ENCODE results near the gene ELOVL3. TPM values are rescaled to one million over a fixed set of nuclear protein-coding genes. Genes with fewer than 3 reads are reported as not detected.

ELOVL3 gene
- total RNA-seq, 1 experiment from 2014 or later: 1.2 TPM

GRCh38 chr10:102268375-102268888 is 42.3 kb downstream of the ELOVL3 start:
- H3K4me1 ChIP-seq (ENCODE audit: control insufficient read depth, insufficient read depth, low read length): no peaks in the 10 kb centered on the region

GRCh38 chr10:102269017-102269416 is 42.9 kb downstream of the ELOVL3 start:
- ChIA-PET POLR2A (interaction anchor here (0.5 to 0.6 kb wide), 2 partner anchors 13 to 235 kb away, joined by 4 to 6 read pairs; no protein-coding TSS in a partner anchor), CTCF (no interaction called here)
- H3K4me1 ChIP-seq (ENCODE audit: control insufficient read depth, insufficient read depth, low read length): no peaks in the 10 kb centered on the region
- H3K9me3 ChIP-seq (ENCODE audit: control insufficient read depth, insufficient read depth, low read depth, low read length): no peaks in the 10 kb centered on the region
- no peak overlapping the region for H3K4me3 ChIP-seq (ENCODE audit: low read depth in 2 of 2, low read length in 2 of 2)
- no peaks in the 10 kb centered on the region for H3K36me3 ChIP-seq (ENCODE audit: control insufficient read depth, insufficient read depth, low read length)
- intact Hi-C loops (cut with micrococcal nuclease; ENCODE audit: unreplicated experiment) (no loop called here), in situ Hi-C loops (cut with HindIII; ENCODE audit: low pct_unique_long_range_greater_than_20kb, low sequenced_read_pairs) (no loop called here)
- DNase-seq (ENCODE audit: low read depth, low spot score) (no peak), ATAC-seq (no peak)
- TF ChIP-seq REST (IDR thresholded peaks at IDR 0.05; ENCODE audit: insufficient read depth in 1 of 2, low read depth in 2 of 2, low read length in 1 of 2) (no peak), SIN3A (IDR thresholded peaks at IDR 0.05; ENCODE audit: borderline replicate concordance, insufficient read depth, low read depth, low read length) (no peak), POLR2AphosphoS5 (IDR thresholded peaks at IDR 0.05; ENCODE audit: low read depth, low read length) (no peak)
- no TSS peak for BruUV-seq (replicated peaks)
- no peak overlapping the region for H3K27ac ChIP-seq (ENCODE audit: low read length)
- H3K27me3 ChIP-seq (ENCODE audit: control insufficient read depth, insufficient read depth, low read length): no peaks in the 10 kb centered on the region

More at GRCh38 chr10:102268375-102268888, 42.3 kb downstream of the ELOVL3 start:
- TF ChIP-seq TCF7L2 (IDR thresholded peaks at IDR 0.05; ENCODE audit: low read depth, low read length): no peak
- no peak for TF ChIP-seq POLR2AphosphoS5 (IDR thresholded peaks at IDR 0.05; ENCODE audit: low read depth, low read length)
- no peak for TF ChIP-seq REST (IDR thresholded peaks at IDR 0.05; ENCODE audit: insufficient read depth in 1 of 2, low read depth in 2 of 2, low read length in 1 of 2)
- TF ChIP-seq CTCF (IDR thresholded peaks at IDR 0.05): no peak
- no peak for TF ChIP-seq SIN3A (IDR thresholded peaks at IDR 0.05; ENCODE audit: borderline replicate concordance, insufficient read depth, low read depth, low read length)
- Histone ChIP-seq H3K36me3 (ENCODE audit: control insufficient read depth, insufficient read depth, low read length) (no peaks in the 10 kb centered on the region), H3K4me3 (ENCODE audit: low read depth in 2 of 2, low read length in 2 of 2) (no peak overlapping the region), H3K27me3 (ENCODE audit: control insufficient read depth, insufficient read depth, low read length) (no peaks in the 10 kb centered on the region), H3K9me3 (ENCODE audit: control insufficient read depth, insufficient read depth, low read depth, low read length) (no peaks in the 10 kb centered on the region), H3K27ac (ENCODE audit: low read length) (no peak overlapping the region)
- ChIA-PET CTCF (no interaction called here), POLR2A (interaction anchor here (0.5 to 0.6 kb wide), 2 partner anchors 13 to 19 kb away, joined by 4 read pairs; no protein-coding TSS in a partner anchor)
- BruUV-seq (replicated peaks): no TSS peak
- in situ Hi-C loops (cut with HindIII; ENCODE audit: low pct_unique_long_range_greater_than_20kb, low sequenced_read_pairs): no loop called here
- DNase-seq (ENCODE audit: low read depth, low spot score) (no peak), ATAC-seq (no peak)
- intact Hi-C loops (cut with micrococcal nuclease; ENCODE audit: unreplicated experiment): no loop called here

Measured in Panc1 (cell line).